AML-193 (cell line): ENCODE measurements around the gene KLHL30.
"Not testable (repeated sequence)": the region's sequence is repeated elsewhere in the genome, so short reads cannot be mapped to it uniquely, and the experiment has no call there.

Experiments
- DNase-seq, 2 experiments: peaks; one replicate each; lab custom pipeline; 2025; lab: John Stamatoyannopoulos, UW

The KLHL30 gene

DNA sequence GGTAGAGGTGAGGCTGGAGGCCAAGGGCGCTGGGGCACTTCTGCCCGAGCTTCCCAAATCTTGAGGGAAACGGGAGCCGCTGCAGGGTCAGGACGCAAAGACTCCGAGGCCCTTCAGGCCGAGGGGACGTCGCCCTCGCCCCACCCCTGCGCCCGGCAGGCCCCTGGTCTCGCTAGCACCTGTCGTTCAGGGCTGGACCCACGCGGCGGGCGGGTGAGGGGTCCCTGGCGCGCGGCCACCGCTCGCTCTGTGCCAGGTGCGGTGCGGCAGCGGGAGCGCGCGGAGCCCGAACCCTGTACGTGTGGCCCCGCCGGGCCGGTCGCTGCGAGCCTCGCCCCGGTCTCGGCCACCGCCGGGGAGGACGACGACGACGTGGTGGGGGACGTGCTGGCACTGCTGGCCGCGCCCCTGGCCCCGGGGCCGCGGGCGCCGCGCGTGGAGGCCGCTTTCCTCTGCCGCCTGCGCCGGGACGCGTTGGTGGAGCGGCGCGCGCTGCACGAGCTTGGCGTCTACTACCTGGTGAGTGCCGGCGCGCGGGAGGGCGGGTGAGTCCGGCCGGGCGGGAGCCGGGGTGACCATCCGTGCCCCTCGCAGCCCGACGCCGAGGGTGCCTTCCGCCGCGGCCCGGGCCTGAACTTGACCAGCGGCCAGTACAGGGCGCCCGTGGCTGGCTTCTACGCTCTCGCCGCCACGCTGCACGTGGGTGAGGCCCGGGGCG is 25.2 kb downstream of the KLHL30 start:
- no peak for DNase-seq

DNA sequence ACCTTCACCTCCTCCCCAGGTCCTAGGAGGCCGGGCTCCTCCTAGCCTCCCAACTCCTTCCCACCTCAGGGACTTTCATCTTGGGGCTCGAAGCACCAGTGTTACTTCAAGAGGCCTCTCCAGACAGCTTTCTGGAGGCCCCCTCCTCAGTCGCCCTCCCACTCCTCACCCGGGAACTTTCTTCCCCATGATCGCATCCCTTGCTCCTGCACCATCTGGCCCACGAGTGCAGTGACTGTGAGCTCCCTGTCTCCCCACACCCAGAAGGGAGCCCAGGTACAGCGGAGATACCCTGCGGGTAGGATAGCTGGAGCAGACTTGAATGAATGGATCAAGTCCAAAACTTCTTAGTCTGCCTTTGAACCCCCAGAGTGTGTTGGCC is 26.4 kb downstream of the KLHL30 start:
- no peak for DNase-seq

DNA sequence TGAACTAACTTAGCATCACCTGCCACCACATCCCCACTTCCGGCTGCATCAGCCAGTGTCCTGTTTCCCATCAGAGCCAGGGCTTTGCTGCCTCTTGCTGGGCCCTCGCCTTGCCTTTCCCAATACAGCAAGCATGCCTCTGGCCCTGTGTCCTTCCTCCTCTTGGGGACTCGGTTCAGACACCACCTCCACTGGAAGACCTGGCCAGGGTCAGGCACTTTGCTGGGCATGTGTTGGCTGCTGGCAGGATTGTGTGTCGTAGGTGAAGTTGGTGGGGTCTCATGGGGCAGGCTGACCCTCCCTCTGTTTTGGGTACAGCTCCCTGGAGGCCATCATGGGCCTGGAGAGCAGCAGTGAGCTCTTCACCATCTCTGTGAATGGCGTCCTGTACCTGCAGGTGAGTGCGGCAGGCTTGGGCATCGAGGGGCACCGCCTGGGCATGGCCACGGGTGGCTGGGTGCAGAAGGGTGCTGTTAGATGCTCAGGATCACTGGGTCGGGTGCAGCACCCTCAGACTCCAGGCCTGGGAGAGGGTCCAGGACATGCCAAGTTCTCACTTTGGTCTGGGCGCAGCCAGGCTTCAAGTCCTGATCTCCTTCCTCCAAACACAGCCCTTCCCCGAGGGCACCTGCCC is 26.9 kb downstream of the KLHL30 start:
- no peak for DNase-seq

DNA sequence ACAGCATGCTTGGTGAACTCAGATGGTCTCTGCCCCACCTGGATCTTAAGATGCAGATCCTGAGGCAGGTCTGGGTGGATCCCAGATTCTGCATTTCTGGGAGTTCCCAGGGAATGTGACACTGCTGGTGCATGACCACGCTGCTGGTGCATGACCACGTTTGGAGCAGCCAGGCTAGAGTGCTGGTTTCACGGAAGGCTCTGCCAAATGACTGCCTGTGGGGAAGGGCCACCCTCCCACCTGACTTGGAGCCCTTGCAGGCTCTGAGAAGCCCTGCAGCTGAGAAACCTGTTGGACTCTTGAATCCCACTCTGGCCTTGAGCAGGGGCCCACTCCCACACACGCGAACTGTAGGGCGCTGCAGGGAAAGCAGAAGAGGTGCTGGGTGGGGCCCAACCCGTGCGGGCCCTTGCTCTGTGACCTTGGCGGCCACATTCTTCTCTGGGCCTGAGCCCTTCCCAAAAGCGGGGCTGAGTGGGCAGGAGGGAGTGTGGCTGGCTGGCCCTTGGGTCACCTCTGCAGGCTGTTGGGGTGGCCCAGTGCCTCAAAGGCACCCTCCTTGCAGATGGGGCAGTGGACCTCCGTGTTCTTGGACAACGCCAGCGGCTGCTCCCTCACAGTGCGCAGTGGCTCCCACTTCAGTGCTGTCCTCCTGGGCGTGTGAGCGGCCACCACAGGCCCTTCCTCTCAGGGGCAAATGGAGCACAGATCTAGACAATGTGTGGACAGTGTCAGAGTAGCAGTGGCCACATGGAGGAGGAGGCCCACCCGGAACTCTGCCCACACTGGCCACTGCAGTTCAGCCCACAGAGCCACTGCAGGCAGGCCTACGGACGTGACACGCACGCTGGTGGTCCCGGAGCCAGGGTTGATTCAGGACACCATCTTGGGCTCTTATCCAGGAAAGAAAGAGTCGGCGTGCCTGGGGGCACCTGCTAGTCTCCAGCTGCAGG is 28.2 kb downstream of the KLHL30 start:
- DNase-seq, result no peak

DNA sequence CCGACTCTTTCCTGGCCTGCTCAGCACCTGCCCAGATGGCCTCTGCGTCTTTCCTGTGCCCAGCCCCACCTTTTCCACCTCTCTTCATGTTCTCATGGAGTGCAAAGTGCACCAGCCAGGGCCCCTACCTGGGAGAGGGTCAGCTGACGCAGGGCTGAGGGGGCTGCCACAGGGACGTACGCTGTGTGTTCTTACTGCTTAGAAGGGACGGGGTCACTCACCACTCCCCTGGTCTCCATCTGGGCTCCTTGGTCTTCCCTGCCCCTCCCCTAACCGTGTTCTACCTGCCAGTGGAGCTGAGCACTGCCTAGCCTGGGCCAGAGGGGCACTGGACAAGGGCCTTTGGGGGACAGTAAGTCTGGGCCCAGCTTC is 28.9 kb downstream of the KLHL30 start:
- no peak for DNase-seq

DNA sequence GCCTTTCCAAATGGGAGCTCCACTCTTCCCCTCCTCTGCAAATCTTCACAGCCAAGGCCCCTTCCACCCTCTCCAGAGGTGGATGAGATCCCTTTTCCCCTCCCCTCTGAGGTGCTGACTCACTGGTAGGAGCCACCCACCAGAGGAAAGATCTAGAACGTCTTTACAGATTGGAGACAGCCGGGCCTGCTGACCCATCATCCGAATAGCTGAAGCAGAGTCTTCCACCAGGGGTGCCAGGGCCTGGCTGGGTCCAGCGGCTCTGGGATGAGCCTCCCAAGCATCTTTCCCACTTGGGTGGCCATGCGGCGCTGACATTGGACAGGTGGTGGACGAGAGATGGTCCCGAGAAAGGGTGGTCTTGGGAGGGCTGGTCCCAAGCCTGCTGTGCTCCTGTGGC is 29.3 kb downstream of the KLHL30 start:
- no peak for DNase-seq

DNA sequence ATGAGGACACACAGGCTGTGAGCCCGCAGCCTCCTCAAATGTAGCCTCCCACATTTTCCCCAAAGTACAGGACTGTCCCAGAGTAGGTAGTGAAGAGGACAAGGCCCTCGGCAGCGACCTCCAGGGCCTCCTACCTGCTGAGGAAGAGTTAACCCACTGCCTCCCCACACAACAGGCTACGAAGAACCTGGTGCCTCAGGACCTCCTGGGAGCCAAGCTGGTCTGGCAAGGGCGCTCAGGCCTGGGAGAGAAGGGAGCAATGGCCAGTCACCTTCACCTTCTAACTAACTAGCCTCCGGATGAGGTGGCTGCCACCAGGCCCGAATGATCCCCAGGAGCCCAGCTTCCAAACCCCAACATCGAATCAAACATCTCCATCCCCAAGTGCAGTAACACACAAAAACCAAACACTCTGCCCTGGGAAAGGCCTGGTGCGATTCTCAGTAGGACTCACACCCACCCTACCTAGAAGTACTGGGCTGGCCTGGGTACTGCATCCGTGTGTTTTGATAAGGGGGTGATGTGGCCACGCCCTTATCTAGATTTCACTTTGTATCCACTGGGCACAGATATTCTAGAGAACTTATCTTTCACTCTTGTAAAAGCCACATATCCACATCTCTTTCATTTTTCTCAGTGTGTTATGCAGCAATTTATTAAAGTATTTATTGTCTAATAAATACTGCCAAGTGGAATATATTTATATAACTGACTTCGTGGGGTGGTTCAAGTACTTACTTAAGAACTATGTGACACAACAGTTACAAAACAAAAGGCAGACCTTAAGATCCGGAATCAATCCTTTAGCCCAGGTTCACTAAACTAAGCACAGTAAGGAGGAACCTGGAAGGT is 30.0 kb downstream of the KLHL30 start:
- DNase-seq, result no peak

DNA sequence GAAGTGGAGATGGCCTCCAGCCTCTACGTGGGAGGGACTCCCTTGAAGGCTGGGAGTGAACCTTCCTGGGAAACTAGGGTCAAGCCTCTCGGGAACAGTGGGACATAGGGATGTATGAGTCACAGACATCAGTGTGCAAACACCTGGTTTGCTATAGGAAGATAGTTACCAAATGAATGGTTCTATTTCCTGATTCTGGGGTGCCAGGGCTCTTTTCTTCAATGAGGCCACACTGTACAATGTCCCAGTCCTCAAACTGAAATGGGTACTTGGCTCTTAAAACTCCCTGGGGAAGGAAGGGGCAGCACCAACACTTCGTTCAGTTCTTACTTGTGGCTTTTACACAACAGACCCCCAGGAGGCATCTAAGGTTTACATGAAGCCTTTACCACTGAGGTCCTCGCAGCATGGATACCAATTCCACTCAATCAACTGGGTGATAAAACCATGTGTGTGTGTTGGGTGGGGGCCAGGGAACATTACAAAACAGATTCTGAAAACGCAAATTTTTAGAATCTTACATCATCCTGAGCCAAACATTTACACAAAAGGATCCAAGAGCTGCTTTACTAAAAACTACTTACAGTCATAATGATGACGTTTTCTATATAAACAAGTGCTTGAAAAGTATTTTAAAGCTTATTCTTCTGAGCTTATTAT is 30.7 kb downstream of the KLHL30 start:
- no peak for DNase-seq

DNA sequence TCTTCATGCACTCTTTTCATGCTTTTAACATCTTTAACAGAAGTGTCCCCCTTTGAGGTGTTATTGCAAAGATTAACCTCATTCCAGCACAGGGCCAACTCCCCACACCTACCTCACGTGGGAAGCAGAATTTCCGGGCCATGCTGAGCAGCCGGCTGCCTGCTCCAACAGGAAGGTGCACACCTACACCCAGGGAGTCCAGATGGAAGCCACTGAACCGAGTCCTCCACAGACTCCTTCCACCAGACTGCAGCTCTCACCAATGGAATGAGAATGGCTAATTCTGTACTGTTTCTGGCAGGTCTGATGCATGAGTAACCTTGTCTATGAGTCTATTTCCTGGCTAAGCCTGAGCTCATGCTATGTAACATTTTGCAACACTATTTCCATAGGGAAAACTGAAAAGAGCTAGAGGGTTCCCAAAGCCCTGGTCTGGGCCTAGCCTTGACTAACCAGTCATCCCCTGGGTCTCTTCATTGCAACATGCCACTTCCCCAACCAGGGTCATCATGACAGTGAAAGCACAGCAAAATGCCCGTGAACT is 31.3 kb downstream of the KLHL30 start:
- no peak for DNase-seq

DNA sequence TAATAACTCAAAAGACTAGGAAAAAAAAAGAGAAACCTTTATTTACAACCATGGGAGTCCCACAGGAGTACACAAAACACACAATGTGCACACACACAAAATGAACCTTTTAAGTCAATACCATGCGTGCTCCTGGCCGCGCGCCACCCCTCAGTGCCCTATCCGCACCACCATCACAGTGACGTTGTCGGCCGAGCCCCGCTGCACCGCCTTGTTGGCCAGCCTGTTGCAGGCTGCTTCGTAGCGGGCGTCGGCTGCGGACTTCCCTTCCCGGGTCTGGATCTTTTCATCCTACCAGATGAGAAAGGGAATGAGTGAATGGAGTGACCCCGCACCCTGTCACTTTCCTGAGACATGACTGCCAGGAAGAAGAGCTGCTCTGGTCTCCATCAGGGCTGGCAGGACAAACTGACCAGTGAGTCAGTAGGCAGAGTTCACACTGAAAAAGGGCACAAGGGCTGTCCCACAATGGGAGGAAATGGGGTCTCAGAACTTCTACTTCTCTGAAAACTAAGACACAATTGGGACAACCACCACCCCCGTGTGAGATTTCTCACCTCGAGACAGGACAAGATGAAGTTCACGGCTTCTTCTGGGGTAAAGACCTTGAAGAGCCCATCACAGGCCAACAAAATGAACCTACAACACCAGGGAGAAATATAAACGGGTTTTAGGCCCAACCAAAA is 32.1 kb downstream of the KLHL30 start:
- DNase-seq, result no peak

DNA sequence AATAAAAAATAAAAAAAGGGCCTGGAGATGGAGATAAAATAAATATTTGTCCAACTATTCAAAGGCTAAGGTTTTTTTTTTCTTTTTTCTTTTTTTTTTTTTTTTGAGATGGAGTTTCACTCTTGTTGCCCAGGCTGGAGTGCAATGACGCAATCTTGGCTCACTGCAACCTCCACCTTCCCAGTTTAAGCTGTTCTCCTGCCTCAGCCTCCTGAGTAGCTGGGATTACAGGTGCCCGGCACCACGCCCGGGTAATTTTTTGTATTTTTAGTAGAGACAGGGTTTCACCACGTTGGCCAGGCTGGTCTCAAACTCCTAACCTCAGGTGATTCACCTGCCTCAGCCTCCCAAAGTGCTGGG is 32.6 kb downstream of the KLHL30 start:
- not testable (repeated sequence) for DNase-seq

DNA sequence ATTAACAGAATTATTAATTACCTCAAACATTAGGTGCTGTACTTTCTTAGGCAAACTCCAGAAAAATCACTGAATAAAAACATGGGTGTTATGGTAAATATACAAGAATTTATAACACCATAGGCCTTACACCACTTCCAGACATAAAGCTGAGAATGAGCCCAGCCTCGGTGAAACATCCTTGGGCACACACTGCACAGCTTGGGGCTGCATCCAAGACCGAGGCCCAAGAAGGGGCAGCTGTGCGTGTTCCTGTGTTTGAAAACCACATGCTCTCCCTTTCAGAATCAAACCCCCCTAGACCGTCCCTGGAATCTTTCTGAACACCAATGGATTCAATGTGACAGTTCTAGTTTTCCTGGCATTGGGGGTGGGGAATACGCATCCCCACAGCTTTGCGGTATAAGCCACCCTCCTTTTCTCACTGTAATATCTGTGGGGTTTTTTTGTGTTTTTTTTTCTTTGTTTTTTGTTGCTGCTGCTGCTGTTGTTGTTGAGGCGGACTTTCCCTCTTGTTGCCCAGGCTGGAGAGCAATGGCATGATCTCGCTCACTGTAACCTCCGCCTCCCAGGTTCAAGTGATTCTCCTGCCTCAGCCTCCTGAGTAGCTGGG is 33.2 kb downstream of the KLHL30 start:
- no peak for DNase-seq

DNA sequence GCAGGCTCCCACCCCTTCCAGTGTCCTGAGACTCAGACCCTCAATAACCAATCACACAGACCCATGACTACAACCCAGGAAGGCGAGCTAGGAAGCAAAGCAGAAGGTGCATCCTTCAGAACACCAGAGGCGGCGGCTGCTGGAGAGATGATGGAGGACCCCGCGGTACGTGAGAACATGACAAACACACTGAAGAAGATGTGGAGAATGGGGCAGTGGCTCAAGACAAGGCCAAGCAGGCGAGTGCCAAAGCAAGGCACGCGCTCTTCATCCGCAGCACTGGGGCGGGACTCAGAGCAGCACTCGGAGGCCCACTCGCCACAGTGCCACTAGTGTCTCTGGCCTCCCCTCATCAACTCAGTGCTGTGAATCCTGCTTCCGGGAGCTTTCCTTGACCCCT is 34.0 kb downstream of the KLHL30 start:
- DNase-seq, result no peak

DNA sequence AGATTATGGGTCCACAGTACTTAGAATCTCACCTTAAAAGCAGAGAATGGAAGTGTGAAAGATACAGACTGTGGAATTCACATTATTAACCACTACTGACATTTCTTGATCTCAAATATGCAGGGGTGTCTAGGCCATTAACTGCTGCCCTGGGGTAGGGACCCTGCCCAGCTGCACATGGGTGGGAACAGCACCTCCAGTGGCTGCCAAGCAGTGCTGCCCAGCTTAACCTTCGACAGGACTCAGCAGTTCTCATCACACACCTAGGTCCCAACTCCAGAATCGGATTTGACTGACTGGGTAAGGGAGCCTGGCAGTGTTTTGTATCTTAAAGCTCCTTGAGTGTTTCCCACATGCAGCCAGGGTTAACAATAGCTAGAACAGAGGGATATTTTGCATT is 35.2 kb downstream of the KLHL30 start:
- DNase-seq, result no peak

DNA sequence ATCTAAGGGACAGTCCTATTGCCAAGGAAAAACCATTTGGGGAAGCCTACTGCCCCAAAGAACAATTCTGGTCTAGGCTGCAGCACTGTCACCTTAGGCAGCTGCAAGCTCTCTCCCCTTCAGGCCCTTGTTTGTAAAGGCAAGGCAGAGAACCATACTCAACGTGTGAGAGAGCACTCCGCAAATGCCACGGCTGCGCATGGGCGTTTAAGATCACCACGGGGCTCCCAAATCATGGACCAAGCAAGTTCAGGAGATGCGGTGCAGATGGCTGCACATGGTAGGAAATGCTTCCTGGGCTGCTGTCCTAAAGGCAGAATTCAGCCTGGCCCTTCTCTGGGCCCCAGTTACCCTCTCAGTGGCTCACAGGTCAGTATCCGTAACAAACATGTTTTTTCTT is 35.8 kb downstream of the KLHL30 start:
- DNase-seq, result no peak

DNA sequence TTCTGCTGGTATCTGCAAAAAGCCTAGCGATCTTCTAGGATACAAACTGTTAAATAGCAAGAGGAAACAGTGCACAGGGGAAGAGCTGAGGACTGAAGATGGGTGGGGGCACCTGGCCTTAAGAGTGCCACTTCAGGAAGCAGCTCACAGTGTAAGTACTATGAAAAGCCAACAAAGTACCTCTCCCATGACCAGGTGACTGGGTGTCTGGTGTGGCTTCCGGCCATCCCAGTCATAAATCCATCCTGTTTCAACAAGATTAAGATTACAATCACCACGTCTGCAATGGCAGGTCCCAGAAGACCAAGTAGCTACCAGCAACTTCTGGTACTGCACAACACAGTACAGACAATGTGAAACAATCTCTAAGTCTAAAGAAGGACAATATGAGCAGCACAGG is 36.2 kb downstream of the KLHL30 start:
- DNase-seq, result no peak

DNA sequence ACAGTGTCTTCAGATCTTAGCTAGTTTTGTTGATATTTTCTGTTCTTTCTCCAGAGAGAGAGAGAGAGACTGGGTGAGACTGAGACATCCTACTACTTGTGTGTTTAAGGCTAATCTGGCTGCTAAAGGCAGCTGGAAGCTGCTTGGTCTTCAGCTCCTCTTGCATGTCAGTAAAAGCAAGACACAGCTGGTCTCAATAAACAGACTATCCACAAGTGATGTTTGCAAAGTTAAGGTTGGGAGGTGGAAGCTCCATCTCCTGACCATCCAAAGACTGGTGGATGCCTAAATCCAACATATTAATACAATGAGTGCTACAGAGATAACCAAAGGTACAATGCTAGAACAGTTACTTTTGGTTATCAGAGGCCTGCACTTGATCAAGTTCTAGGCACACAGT is 38.1 kb downstream of the KLHL30 start:
- DNase-seq, result no peak

DNA sequence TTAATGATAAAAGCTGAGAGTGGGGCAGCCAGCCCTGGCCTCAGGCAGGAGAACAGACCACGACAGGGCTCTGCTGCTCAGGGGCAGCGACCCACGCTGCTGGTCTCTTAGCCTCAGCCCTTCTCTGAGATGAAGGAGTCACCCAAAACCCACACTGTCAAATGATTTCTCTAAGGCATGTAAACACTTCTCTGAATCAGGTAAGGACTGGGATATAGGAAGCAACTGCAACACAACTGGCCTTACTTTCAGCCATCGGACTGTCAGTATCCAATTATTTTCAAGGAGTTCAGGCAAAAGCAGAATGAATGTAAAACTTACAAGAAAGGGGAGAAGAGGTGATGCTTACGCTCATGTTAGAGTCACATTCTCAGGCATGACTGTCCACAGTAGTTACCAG is 42.1 kb downstream of the KLHL30 start:
- DNase-seq, result no peak

DNA sequence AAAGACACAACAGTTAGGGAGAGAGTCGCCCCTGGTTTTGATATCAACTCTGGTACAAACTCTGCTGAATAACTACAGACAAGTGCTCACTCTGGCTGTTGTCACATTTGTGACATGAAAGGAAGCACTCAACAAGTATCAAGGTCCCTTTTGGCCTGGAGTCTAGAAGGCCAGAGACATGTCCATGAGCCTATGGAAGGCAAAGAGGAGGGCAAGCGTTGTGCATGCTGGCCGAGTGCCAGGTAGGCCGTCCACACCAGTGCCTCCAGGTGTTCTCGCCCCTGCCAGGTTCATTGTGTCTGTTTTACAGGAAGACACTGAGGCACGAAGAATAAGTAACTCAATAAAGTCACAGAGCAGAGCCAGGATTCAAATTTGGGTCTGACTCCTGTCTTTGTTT is 43.9 kb downstream of the KLHL30 start:
- DNase-seq, result no peak

DNA sequence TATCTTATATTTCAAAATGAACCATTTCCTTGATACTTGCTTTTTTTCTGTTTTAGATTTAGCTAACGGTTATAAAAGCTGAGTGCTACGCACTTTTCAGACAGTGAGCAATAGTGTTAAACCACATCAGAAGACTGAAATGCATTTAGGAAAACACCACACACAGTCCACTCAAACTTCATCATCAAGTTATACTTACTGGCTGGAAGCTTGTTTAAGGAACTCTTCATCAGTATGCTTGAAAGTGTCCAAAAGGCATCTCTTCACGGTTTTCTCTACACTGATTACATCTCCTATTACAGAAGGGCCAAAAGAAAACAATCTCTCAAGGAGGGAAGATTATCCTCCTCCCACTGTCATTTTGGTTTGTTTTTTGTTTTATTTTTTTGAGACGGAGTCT is 45.4 kb downstream of the KLHL30 start:
- no peak for DNase-seq
